ENCODE data around the gene HIF1A.
"Not testable (repeated sequence)": the region's sequence is repeated elsewhere in the genome, so short reads cannot be mapped to it uniquely, and the experiment has no call there.

The HIF1A gene

GRCh38 chr14:61694830-61695694, at the start of gene HIF1A:
Gene HIF1A, plus strand, starts transcription at chr14:61695513. Its CDS starts 292 bp downstream, at chr14:61695805.
- DNase-seq (ENCODE audit: low read depth in 3 of 3), result peak; percentile 90 to 96 (median 93)

- DNase-seq (ENCODE audit: low read depth in 3 of 3), result no peak
Observed at GRCh38 chr14:61646366-61647116, 48.8 kb upstream of the HIF1A start.

- DNase-seq (ENCODE audit: low read depth in 3 of 3), result no peak
Observed at GRCh38 chr14:61647704-61648103, 47.6 kb upstream of the HIF1A start.

- no peak for DNase-seq (ENCODE audit: low read depth in 3 of 3)
Observed at GRCh38 chr14:61648377-61648776, 46.9 kb upstream of the HIF1A start.

GRCh38 chr14:61649283-61649682, 46.0 kb upstream of the HIF1A start:
- no peak for DNase-seq (ENCODE audit: low read depth in 3 of 3)

GRCh38 chr14:61651355-61651754, 44.0 kb upstream of the HIF1A start:
- DNase-seq (ENCODE audit: low read depth in 3 of 3), result no peak

GRCh38 chr14:61652526-61653262, 42.6 kb upstream of the HIF1A start:
- DNase-seq (ENCODE audit: low read depth in 3 of 3), result no peak

GRCh38 chr14:61653507-61653906, 41.8 kb upstream of the HIF1A start:
- no peak for DNase-seq (ENCODE audit: low read depth in 3 of 3)

- DNase-seq (ENCODE audit: low read depth in 3 of 3), result no peak
Observed at GRCh38 chr14:61654026-61654425, 41.3 kb upstream of the HIF1A start.

- no peak for DNase-seq (ENCODE audit: low read depth in 3 of 3)
Observed at GRCh38 chr14:61655777-61656176, 39.5 kb upstream of the HIF1A start.

GRCh38 chr14:61656341-61656740, 39.0 kb upstream of the HIF1A start:
- no peak for DNase-seq (ENCODE audit: low read depth in 3 of 3)

GRCh38 chr14:61658111-61658510, 37.2 kb upstream of the HIF1A start:
- not testable (repeated sequence) for DNase-seq (ENCODE audit: low read depth in 3 of 3)

- DNase-seq (ENCODE audit: low read depth in 3 of 3), result no peak
Observed at GRCh38 chr14:61659582-61659981, 35.7 kb upstream of the HIF1A start.

- no peak for DNase-seq (ENCODE audit: low read depth in 3 of 3)
Observed at GRCh38 chr14:61661471-61662400, 33.6 kb upstream of the HIF1A start.

GRCh38 chr14:61662437-61663311, 32.6 kb upstream of the HIF1A start:
- peak in 2 of 3 experiments; percentile 35 to 38 for DNase-seq (ENCODE audit: low read depth in 3 of 3)

- no peak for DNase-seq (ENCODE audit: low read depth in 3 of 3)
Observed at GRCh38 chr14:61663312-61663979, 31.9 kb upstream of the HIF1A start.

- DNase-seq (ENCODE audit: low read depth in 3 of 3), result no peak
Observed at GRCh38 chr14:61668282-61668681, 27.0 kb upstream of the HIF1A start.

- no peak for DNase-seq (ENCODE audit: low read depth in 3 of 3)
Observed at GRCh38 chr14:61670576-61670975, 24.7 kb upstream of the HIF1A start.

- no peak for DNase-seq (ENCODE audit: low read depth in 3 of 3)
Observed at GRCh38 chr14:61671082-61671481, 24.2 kb upstream of the HIF1A start.

GRCh38 chr14:61672796-61673195, 22.5 kb upstream of the HIF1A start:
- DNase-seq (ENCODE audit: low read depth in 3 of 3), result no peak

Measured in stimulated activated CD4-positive, alpha-beta T cell treated with anti-CD3 and anti-CD28 coated beads, TNF-alpha, amount 100 ng/mL, for 24 hours (primary cell).